ENCODE measurements around the gene WDR35.

The WDR35 gene

DNA sequence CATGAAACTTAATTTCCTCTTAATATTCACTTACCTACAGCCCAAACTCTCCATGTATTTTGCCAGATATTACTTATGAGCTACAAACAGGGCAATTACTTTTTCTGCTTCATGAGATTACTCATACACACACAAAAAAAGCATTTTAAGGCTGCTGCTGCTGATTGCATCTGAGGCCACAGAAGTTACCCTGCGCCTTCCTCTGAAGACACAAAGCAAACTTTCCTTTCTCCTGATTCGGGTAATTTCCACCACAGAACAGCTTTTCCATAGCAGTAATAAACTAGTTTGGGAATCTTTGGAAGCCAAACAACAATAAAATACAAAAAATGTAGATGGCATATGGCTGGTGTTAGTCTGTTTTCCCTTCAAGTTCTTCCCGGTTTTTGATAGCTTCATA lies 94.4 kb downstream of the WDR35 start:
- no peak for TF ChIP-seq FOXM1 (IDR thresholded peaks at IDR 0.05; ENCODE audit: borderline replicate concordance, low read depth)
- no peak for TF ChIP-seq YY1 (IDR thresholded peaks at IDR 0.05; ENCODE audit: low read depth)
- no peak for TF ChIP-seq EP300 (IDR thresholded peaks at IDR 0.05; ENCODE audit: borderline replicate concordance)
- no peak for TF ChIP-seq TEAD4 (IDR thresholded peaks at IDR 0.05)
- no peak for TF ChIP-seq TAF1 (IDR thresholded peaks at IDR 0.05; ENCODE audit: low read depth)
- no peak for TF ChIP-seq ZBTB7A (IDR thresholded peaks at IDR 0.05; ENCODE audit: low read depth)
- TF ChIP-seq CEBPB (IDR thresholded peaks at IDR 0.05), result no peak
- TF ChIP-seq, protein P1, sequence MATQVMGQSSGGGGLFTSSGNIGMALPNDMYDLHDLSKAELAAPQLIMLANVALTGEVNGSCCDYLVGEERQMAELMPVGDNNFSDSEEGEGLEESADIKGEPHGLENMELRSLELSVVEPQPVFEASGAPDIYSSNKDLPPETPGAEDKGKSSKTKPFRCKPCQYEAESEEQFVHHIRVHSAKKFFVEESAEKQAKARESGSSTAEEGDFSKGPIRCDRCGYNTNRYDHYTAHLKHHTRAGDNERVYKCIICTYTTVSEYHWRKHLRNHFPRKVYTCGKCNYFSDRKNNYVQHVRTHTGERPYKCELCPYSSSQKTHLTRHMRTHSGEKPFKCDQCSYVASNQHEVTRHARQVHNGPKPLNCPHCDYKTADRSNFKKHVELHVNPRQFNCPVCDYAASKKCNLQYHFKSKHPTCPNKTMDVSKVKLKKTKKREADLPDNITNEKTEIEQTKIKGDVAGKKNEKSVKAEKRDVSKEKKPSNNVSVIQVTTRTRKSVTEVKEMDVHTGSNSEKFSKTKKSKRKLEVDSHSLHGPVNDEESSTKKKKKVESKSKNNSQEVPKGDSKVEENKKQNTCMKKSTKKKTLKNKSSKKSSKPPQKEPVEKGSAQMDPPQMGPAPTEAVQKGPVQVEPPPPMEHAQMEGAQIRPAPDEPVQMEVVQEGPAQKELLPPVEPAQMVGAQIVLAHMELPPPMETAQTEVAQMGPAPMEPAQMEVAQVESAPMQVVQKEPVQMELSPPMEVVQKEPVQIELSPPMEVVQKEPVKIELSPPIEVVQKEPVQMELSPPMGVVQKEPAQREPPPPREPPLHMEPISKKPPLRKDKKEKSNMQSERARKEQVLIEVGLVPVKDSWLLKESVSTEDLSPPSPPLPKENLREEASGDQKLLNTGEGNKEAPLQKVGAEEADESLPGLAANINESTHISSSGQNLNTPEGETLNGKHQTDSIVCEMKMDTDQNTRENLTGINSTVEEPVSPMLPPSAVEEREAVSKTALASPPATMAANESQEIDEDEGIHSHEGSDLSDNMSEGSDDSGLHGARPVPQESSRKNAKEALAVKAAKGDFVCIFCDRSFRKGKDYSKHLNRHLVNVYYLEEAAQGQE (IDR thresholded peaks at IDR 0.05; ENCODE audit: low read depth), result no peak
- TF ChIP-seq EGR1 (IDR thresholded peaks at IDR 0.05), result no peak
- TF ChIP-seq, protein P2, sequence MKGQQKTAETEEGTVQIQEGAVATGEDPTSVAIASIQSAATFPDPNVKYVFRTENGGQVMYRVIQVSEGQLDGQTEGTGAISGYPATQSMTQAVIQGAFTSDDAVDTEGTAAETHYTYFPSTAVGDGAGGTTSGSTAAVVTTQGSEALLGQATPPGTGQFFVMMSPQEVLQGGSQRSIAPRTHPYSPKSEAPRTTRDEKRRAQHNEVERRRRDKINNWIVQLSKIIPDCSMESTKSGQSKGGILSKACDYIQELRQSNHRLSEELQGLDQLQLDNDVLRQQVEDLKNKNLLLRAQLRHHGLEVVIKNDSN (IDR thresholded peaks at IDR 0.05), result no peak
- TF ChIP-seq, protein P3, sequence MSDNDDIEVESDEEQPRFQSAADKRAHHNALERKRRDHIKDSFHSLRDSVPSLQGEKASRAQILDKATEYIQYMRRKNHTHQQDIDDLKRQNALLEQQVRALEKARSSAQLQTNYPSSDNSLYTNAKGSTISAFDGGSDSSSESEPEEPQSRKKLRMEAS (IDR thresholded peaks at IDR 0.05), result no peak

DNA sequence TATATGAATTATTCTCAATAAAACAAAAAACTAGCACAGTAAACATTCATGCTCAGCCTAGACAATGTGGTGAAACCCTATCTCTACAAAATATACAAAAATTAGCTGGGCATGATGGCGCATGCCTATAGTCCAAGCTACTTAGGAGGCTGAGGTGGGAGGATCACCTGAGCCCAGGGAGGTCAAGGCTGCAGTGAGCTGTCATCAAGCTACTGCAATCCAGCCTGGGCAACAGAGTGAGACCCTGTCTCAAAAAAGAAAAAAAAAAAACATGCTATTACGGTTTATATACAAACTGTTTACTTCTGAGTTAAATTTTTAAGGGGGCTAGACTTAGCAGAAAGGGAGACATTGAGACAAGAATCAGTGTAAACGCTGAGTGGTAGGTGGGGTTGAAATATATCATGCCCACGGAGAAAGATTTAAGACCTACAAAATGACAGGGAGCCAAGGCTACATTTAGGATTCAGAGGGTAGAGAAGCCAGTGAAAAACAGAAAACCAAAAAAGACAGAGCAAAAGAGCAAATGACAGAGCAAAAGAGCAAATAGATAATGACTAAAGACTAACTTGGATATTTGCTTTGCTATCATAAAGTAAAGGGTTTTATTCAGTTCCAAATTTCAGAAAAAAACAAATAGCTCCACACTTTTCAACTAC lies 95.6 kb downstream of the WDR35 start:
- TF ChIP-seq RAD21 (IDR thresholded peaks at IDR 0.05; ENCODE audit: low read depth) (no peak), EGR1 (IDR thresholded peaks at IDR 0.05) (no peak), NFIC (IDR thresholded peaks at IDR 0.05) (no peak), YY1 (IDR thresholded peaks at IDR 0.05; ENCODE audit: low read depth) (no peak), TCF12 (IDR thresholded peaks at IDR 0.05; ENCODE audit: low read depth) (no peak), ZBTB7A (IDR thresholded peaks at IDR 0.05; ENCODE audit: low read depth) (no peak), CREB1 (IDR thresholded peaks at IDR 0.05; ENCODE audit: low read depth) (no peak), EP300 (IDR thresholded peaks at IDR 0.05; ENCODE audit: borderline replicate concordance) (no peak), TAF1 (IDR thresholded peaks at IDR 0.05; ENCODE audit: low read depth) (no peak), FOXM1 (IDR thresholded peaks at IDR 0.05; ENCODE audit: borderline replicate concordance, low read depth) (no peak), TEAD4 (IDR thresholded peaks at IDR 0.05) (no peak), CEBPB (IDR thresholded peaks at IDR 0.05) (no peak)
- TF ChIP-seq, protein P3 (IDR thresholded peaks at IDR 0.05), result no peak
- TF ChIP-seq, protein P2 (IDR thresholded peaks at IDR 0.05), result no peak
- TF ChIP-seq, protein P1 (IDR thresholded peaks at IDR 0.05; ENCODE audit: low read depth), result no peak

DNA sequence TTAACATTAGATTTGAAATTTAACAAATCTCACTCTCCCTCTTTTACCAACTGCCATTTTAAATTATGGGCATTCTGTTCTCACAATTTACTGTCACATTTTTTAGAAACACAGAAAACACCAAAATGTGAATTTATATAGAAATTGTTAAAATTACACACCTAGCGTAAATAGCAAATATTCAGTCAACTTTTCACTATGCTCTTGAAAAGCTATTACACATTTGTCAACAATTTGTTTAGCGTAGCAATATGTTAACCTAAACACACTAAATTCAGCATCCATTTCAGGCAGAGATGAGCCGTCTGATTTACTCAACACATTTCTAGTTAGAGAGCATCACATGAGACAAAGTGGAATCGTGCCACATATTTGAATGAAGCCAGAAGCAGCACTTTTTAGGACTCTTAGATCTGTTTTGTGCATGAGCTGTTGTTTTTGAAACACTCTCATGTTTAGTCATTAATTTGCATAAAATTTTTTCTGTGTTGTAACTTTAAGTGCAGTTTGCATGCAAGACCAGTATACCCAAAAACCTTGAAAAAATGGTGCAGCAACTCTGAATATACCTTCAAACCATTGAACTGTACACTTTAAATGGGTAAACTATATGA lies 96.3 kb downstream of the WDR35 start:
- TF ChIP-seq CREB1 (IDR thresholded peaks at IDR 0.05; ENCODE audit: low read depth), result no peak
- TF ChIP-seq, protein P3 (IDR thresholded peaks at IDR 0.05), result no peak

DNA sequence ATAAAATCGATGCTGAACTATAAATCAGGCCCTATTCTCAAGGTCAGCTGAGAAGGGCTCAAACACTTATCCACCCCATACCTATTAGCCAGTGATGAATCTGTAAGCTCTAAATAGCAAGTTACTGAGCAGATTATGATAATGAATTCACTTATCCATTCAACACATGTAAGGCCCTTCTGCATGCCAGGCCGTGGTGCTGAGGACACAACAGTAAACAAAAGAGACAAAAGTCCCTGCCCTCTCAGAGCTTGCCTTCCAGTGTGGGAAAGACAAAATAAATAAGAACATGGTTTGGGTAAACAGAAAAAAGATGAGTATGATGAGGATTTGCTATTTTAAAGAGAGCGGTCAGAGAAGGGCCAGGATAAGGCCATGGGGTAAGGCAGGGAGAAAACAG lies 99.8 kb downstream of the WDR35 start:
- TF ChIP-seq ZBTB7A (IDR thresholded peaks at IDR 0.05; ENCODE audit: low read depth) (no peak), YY1 (IDR thresholded peaks at IDR 0.05; ENCODE audit: low read depth) (no peak), TEAD4 (IDR thresholded peaks at IDR 0.05) (no peak), TCF12 (IDR thresholded peaks at IDR 0.05; ENCODE audit: low read depth) (no peak), RAD21 (IDR thresholded peaks at IDR 0.05; ENCODE audit: low read depth) (no peak), TAF1 (IDR thresholded peaks at IDR 0.05; ENCODE audit: low read depth) (no peak), FOXM1 (IDR thresholded peaks at IDR 0.05; ENCODE audit: borderline replicate concordance, low read depth) (no peak), CEBPB (IDR thresholded peaks at IDR 0.05) (no peak), EGR1 (IDR thresholded peaks at IDR 0.05) (no peak), EP300 (IDR thresholded peaks at IDR 0.05; ENCODE audit: borderline replicate concordance) (no peak), NFIC (IDR thresholded peaks at IDR 0.05) (no peak)
- TF ChIP-seq, protein P1 (IDR thresholded peaks at IDR 0.05; ENCODE audit: low read depth), result no peak
- TF ChIP-seq, protein P2 (IDR thresholded peaks at IDR 0.05), result no peak
- TF ChIP-seq, protein P3 (IDR thresholded peaks at IDR 0.05), result no peak

Measured in Ishikawa (cell line).